Smooth muscle cell (in vitro differentiated cells): ENCODE measurements around the gene DDIT4. TPM values are rescaled to one million over a fixed set of nuclear protein-coding genes. Genes with fewer than 3 reads are reported as not detected.
A peak's percentile ranks its signal among the peaks of the same experiment; 100 is the strongest.

Experiments
- DNase-seq: peaks from one replicate; lab custom pipeline; 2025; ENCODE audit not compliant: unreplicated experiment; lab: John Stamatoyannopoulos, UW
- H2AFZ ChIP-seq: fragments of 200-600 bp; sonication (generic); 2 replicates; pipeline ENCODE4 v1.6.0; 2016; ENCODE audit warnings: antibody characterized with exemption, low read depth, mild to moderate bottlenecking
- H3F3A ChIP-seq: fragments of 200-600 bp; sonication (generic); 2 replicates; pipeline ENCODE4 v1.6.0; 2017; ENCODE audit warnings: antibody characterized with exemption, low read depth
- H3K27ac ChIP-seq: fragments of 200-600 bp; sonication (generic); 2 replicates; pipeline ENCODE4 v1.5.1; 2016; ENCODE audit warnings: low read depth, mild to moderate bottlenecking
- H3K27me3 ChIP-seq: fragments of 200-600 bp; sonication (generic); 2 replicates; pipeline ENCODE4 v1.6.1; 2016; ENCODE audit warnings: low read depth, mild to moderate bottlenecking
- H3K36me3 ChIP-seq: fragments of 200-600 bp; sonication (generic); 2 replicates; pipeline ENCODE4 v1.5.1; 2016; ENCODE audit warnings: low read depth
- H3K4me1 ChIP-seq: fragments of 200-600 bp; sonication (generic); 2 replicates; pipeline ENCODE4 v1.5.1; 2016; ENCODE audit warnings: low read depth
- H3K4me2 ChIP-seq: fragments of 200-600 bp; sonication (generic); 2 replicates; pipeline ENCODE4 v1.6.0; 2016; ENCODE audit warnings: mild to moderate bottlenecking
- H3K4me3 ChIP-seq: fragments of 200-600 bp; sonication (generic); 2 replicates; pipeline ENCODE4 v1.5.1; 2016; ENCODE audit warnings: mild to moderate bottlenecking
- H3K79me2 ChIP-seq: fragments of 200-600 bp; sonication (generic); 2 replicates; pipeline ENCODE4 v1.6.0; 2016; ENCODE audit warnings: low read depth, mild to moderate bottlenecking
- H3K9ac ChIP-seq: fragments of 200-600 bp; sonication (generic); 2 replicates; pipeline ENCODE4 v1.6.0; 2016; ENCODE audit warnings: low read depth
- H3K9me3 ChIP-seq: fragments of 200-600 bp; sonication (generic); replicated peaks from 2 replicates; pipeline ENCODE4 v1.5.1; 2016; ENCODE audit warnings: low read depth
- H4K20me1 ChIP-seq: fragments of 200-600 bp; sonication (generic); 2 replicates; pipeline ENCODE4 v1.6.0; 2016; ENCODE audit warnings: low read depth
- CTCF ChIP-seq: fragments of 200-600 bp; sonication (generic); IDR thresholded peaks from 2 replicates; pipeline ENCODE4 v1.5.1; 2017; ENCODE audit warnings: borderline replicate concordance, mild to moderate bottlenecking, antibody characterized with exemption; ENCODE audit not compliant: insufficient read depth, poor library complexity, severe bottlenecking
- WGBS: methylation state at CpG from one replicate; pipeline ENCODE4 v1.1.7; 2016; ENCODE audit warnings: low lambda C conversion rate; 5-methylcytosine and 5-hydroxymethylcytosine counted together
- polyA plus RNA-seq: library from polyadenylated mRNA; unstranded; fragments of >200 nt; fragmentation: Nextera tagmentation; extraction: Ambion mirVana; gene quantifications from 2 replicates; pipeline ENCODE4 v1.2.1, GENCODE V29; 2016
- total RNA-seq: library from RNA; depleted of rRNA; stranded (reverse); fragments of >200 nt; gene quantifications from 2 replicates; pipeline ENCODE4 v1.2.3, GENCODE V29; 2014

DDIT4 gene
- total and polyA plus RNA-seq, 2 experiments from 2014 or later: 198 to 248 TPM

GRCh38 chr10:72321248-72322029 is 47.7 kb downstream of the DDIT4 start:
- no peaks in the 10 kb centered on the region for H3K27me3 ChIP-seq
- no peak overlapping the region for H2AFZ ChIP-seq
- 65% methylated on average over 13 of the region's 13 CpGs for WGBS

GRCh38 chr10:72322030-72322279 is 48.2 kb downstream of the DDIT4 start:
- TF ChIP-seq CTCF: no peak
- Histone ChIP-seq H3K79me2 (no peaks in the 10 kb centered on the region), H3K9ac (peak overlapping the region; percentile 78), H3K27me3 (no peaks in the 10 kb centered on the region), H3K9me3 (no peaks in the 10 kb centered on the region), H3K27ac (peak overlapping the region; percentile 96), H3F3A (peaks cover 16% of the 10 kb centered on the region), H3K36me3 (no peaks in the 10 kb centered on the region), H2AFZ (no peak overlapping the region), H3K4me3 (no peak overlapping the region), H3K4me1 (peaks cover 26% of the 10 kb centered on the region), H3K4me2 (peak overlapping the region; percentile 65), H4K20me1 (no peaks in the 10 kb centered on the region)
- 76% methylated on average over 3 of the region's 3 CpGs for WGBS
- no peak for DNase-seq

More at GRCh38 chr10:72321248-72322029, 47.7 kb downstream of the DDIT4 start:
- Histone ChIP-seq H3K27ac (peak overlapping the region; percentile 96), H3K36me3 (no peaks in the 10 kb centered on the region), H3K79me2 (no peaks in the 10 kb centered on the region), H3K9me3 (no peaks in the 10 kb centered on the region), H3K9ac (peak overlapping the region; percentile 78), H4K20me1 (no peaks in the 10 kb centered on the region), H3F3A (peaks cover 16% of the 10 kb centered on the region), H3K4me2 (peak overlapping the region; percentile 65), H3K4me3 (no peak overlapping the region), H3K4me1 (peaks cover 26% of the 10 kb centered on the region)
- no peak for DNase-seq
- no peak for TF ChIP-seq CTCF

- Histone ChIP-seq H3K9me3 (no peaks in the 10 kb centered on the region), H3K4me1 (peaks cover 26% of the 10 kb centered on the region), H3K36me3 (no peaks in the 10 kb centered on the region), H2AFZ (no peak overlapping the region), H4K20me1 (no peaks in the 10 kb centered on the region), H3K4me3 (no peak overlapping the region), H3K27me3 (no peaks in the 10 kb centered on the region), H3K4me2 (peak overlapping the region; percentile 28), H3K79me2 (no peaks in the 10 kb centered on the region), H3K9ac (peak overlapping the region; percentile 78), H3K27ac (peak overlapping the region; percentile 96), H3F3A (peaks cover 16% of the 10 kb centered on the region)
- no peak for DNase-seq
- TF ChIP-seq CTCF: no peak
- WGBS: 49% methylated on average over 16 of the region's 16 CpGs
These were observed 48.7 kb downstream of the DDIT4 start for GRCh38 chr10:72322280-72323058.
